Inferior parietal cortex (tissue), 1 donor: ENCODE measurements around the gene RPL9.
"Not testable (repeated sequence)": the region's sequence is repeated elsewhere in the genome, so short reads cannot be mapped to it uniquely, and the experiment has no call there.

Source experiments
- DNase-seq: peaks from one replicate; pipeline ENCODE4 v3.0.0-alpha.2; 2016; ENCODE audit errors: extremely low spot score

RPL9 gene

DNA sequence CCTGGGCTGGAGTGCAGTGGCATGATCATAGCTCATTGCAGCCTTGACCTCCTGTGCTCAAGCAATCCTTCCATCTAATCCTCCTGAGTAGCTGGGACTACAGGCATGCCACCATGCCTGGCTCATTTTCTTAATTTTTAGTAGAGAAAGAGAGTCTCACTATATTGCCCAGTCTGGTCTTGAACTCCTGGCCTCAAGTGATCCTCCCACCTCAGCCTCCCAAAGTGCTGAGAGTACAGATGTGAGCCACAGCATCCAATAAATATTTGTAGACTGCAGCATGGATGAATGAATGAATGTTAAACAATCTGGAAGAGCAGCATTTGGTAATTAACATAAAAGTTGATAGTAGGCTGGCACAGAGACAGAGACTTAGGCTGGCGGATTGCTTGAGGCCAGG is 32.0 kb downstream of the RPL9 start:
- DNase-seq, result no peak

DNA sequence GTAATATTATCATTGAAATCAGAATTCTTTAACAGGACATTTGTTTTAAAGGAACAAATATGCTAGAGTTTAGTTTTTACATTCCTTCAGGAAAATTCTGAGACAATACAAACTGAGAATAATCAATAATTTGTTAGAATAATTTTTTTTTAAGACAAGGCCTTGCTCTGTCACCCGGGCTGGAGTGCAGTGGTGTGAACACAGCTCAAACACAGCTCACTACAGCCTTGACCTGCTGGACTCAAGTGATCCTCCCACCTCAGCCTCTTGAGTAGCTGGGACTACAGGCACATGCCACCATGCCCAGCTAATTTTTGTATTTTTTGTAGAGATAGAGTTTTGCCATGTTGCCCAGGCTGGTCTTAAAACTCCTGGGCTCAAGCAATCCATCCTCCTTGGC is 33.4 kb downstream of the RPL9 start:
- DNase-seq, result not testable (repeated sequence)

DNA sequence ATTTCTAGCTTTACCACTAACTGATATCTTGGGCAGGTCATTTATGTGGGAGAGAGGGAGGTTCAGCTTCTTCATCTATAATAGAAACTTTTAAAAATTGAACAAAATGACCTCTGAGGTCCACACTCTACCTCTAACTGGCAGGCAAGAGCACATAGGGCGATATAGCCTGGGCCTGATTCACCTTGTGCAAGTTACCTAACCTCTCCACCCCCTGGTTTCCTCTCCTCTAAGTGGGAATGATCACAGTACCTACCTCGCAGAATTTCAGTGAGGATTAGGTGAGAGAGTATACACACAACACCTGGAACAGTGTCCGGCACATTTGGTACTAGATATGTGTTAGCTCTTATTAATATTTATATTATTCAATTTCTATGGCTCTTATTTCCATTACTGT is 36.5 kb downstream of the RPL9 start:
- no peak for DNase-seq

DNA sequence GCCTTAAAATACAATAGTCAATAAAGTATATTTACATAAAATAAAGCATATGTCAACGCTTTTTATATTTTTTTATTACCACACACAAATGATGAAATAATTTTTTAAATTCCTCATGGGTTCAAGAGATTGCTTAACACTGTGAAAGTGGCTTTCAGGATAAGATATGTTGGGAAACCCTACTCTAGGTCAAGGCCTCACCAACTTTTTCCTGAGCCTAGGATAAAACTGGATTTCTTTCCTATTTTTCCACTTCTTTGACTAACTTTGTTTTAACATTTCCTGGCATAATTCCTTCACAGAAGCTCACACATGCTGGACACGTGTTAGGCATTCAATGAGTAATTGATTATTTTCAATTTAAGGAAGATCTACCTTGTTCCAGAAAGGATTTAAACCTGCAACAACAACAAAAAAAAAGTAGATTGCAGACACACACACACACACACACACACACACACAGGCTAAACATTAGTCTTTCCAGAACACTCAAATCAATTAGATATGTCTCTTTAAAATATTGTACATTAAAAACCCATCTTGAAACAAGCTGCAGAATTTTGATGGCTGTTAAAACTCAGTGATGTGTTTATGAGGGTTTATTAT is 42.9 kb downstream of the RPL9 start:
- no peak for DNase-seq

DNA sequence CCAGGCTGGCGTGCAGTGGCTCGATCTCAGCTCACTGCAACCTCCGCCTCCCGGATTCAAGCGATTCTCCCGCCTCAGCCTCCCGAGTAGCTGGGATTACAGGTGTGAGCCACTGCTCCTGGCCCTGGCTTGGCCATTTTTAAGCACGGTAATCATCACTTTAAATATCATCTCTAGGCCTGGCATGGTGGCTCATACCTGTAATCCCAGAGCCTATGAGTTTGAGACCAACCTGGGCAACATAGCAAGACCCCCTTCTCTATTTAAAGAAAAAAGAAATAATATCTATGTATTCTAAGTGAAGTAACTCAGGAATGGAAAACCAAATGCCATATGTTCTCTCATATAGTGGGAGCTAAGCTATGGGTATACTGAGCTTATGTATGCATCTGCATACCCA is 47.2 kb downstream of the RPL9 start:
- DNase-seq, result not testable (repeated sequence)

DNA sequence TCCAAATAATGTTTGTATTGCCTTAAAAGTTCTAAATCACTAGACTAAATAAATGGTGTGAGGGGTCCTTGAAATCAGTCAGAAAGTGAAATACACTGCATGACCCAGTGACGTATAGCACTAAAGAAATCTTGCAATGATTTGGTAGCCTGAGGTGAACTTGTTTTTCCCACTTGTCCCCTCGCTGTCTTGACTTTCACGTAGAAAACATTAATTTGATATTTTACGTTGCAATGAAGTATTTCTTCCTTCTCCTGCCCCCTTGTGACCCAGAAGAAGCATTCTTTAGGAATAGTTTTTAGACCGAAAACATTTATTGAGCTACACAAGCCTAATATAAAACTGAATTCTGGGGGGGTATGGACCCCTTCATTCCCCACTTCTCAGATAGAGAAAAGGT is 48.3 kb downstream of the RPL9 start:
- no peak for DNase-seq

DNA sequence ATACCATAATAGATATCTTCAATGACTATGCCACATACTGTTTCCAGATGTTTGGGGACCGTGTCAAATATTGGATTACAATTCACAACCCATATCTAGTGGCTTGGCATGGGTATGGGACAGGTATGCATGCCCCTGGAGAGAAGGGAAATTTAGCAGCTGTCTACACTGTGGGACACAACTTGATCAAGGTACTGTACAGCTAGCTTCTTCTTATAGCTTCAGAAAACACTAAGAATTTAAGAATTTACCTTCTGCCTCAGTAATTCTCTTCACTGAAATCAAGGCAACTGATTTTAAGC is 51.2 kb downstream of the RPL9 start:
- no peak for DNase-seq

DNA sequence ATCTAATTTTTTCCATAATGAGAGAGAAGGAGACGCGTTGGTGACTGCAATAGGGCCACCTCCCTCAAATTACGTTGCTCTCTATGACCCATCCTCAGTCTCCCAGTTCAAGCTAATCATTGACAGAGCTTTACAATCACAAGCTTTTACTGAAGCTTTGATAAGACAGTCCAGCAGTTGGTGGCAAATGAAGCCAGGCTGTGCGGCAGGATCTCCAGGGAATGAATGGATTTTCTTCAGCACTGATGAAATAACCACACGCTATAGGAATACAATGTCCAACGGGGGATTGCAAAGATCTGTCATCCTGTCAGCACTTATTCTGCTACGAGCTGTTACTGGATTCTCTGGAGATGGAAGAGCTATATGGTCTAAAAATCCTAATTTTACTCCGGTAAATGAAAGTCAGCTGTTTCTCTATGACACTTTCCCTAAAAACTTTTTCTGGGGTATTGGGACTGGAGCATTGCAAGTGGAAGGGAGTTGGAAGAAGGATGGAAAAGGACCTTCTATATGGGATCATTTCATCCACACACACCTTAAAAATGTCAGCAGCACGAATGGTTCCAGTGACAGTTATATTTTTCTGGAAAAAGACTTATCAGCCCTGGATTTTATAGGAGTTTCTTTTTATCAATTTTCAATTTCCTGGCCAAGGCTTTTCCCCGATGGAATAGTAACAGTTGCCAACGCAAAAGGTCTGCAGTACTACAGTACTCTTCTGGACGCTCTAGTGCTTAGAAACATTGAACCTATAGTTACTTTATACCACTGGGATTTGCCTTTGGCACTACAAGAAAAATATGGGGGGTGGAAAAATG is 51.7 kb downstream of the RPL9 start, which contains the start of gene KLB:
Gene KLB, plus strand, starts transcription at position 168 of the 821 bp plus-strand sequence. Its CDS starts 20 bp downstream, at position 188.
- no peak for DNase-seq
